Dermis microvascular lymphatic vessel endothelial cell (primary cell): ENCODE data around the gene LRFN3. TPM values are rescaled to one million over a fixed set of nuclear protein-coding genes. Genes with fewer than 3 reads are reported as not detected.
"Not testable (repeated sequence)": the region's sequence is repeated elsewhere in the genome, so short reads cannot be mapped to it uniquely, and the experiment has no call there.

ENCODE experiments used
- DNase-seq, 2 donors: peaks; one replicate each; pipeline versions ENCODE4 v3.0.0 to v3.0.0-alpha.2; 2010; ENCODE audit warnings: low read depth in 2 of 2
- total RNA-seq: library from RNA; depleted of rRNA; stranded (reverse); fragments of >200 nt; gene quantifications from 2 replicates; pipeline ENCODE4 v1.2.1, GENCODE V29; 2014

Gene LRFN3
- total RNA-seq, 1 donor from 2014 or later = 0.77 TPM

GRCh38 chr19:35963514-35963913 lies 27.3 kb downstream of the LRFN3 start:
- DNase-seq = peak in 1 of 2 donors; percentile 60

GRCh38 chr19:35966771-35967170 lies 30.6 kb downstream of the LRFN3 start:
- no peak for DNase-seq

DNA sequence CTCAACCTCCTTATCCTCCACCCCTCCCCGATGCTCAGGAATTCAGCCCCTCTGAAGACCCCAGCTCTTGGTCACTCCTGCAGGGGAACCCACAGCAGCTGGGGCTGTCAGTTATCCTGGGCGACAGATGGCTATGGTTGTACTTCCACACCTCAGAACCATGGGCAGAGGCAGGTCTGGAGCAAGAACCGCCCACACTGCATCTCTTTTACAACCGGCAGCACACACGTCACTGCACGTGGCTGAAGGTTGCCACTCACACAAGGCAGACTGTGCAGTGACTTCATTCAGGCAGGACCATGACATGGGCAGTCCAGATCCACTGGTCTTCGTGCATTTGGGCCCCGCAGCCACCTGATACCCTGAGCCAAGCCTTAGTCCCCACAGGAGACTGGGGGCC lies 37.3 kb downstream of the LRFN3 start:
- DNase-seq = no peak

DNA sequence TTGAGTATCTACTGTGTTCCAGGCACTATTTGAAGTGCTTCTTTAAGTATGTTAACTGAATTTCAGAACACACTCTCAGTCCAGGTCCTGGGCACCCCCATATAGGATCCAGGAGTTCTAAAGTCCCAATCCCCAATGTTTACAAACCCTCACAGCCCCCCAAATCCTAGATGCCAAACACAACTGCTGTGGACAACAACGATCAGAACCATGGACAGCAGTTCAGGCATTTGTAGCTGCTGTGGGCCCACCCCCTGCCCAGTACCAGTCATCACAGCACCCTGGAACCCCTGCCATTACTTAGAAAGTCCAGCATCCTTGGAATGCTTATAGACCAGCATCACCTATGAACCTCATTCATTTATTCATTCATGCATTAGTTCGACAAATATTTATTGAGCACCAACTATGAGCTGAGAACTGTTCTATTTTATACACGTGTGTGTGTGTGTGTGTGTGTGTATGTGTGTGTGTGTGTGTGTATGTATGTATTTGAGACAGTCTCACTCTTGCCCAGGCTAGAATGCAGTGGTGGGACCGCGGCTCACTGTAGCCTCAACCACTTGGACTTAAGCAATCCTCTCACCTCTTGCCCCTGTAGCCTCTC lies 39.5 kb downstream of the LRFN3 start:
- peak in 1 of 2 donors; percentile 29 for DNase-seq

DNA sequence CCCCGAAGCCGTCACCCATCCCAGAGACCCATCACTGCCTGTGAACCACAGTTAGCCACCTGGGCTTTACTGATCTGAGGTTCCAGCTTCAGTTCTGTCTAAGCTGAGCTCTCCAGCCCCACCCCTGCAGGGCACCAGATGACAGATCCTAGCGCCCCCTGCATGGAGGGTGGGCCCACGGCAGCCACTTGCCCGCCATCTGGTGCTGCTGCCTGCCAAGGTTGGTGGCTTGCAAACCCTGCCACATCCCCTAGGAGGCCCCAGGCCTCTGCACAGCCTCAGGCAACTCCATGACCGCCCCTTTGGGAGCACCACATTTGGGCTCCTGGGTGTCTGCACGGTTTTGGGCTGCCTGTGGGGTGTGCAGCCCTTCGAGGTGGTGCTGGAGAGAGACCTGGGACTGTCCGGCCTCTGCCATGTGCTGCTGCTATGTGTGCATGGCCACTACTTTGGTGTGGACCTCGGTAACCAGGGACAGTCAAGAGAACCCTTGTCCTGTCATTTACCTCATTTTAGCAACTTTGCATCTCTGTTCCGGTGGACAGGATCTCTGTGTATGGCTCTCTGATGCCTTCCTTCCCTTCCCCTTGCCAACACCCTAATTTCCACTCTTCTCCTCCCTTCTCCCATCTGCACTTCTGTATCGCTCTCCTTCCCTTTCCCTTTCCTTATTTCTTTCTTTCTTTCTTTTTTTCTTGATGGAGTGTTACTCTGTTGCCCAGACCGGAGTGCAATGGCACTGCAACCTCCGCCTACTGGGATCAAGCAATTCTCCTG lies 41.5 kb downstream of the LRFN3 start:
- no peak for DNase-seq

DNA sequence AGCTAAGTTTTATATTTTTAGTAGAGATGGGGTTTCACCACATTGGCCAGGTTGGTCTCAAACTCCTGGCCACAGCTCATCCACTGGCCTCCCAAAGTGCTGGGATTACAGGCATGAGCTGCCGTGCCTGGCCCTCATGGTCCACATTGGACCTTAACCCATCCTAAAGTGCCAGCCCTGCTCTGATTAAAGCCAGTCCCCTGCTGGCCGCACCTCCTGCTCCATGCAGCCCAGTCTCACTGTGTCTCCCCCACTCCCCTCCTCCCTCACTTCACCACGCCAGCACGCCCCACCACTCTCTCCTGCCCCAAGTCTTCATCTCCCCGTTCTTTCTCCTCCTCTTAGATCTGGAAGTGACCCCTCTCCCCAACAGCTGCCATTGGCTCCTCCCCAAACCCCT lies 42.1 kb downstream of the LRFN3 start:
- DNase-seq = no peak

- DNase-seq = no peak
Measured at GRCh38 chr19:35978832-35979365, 42.7 kb downstream of the LRFN3 start.

DNA sequence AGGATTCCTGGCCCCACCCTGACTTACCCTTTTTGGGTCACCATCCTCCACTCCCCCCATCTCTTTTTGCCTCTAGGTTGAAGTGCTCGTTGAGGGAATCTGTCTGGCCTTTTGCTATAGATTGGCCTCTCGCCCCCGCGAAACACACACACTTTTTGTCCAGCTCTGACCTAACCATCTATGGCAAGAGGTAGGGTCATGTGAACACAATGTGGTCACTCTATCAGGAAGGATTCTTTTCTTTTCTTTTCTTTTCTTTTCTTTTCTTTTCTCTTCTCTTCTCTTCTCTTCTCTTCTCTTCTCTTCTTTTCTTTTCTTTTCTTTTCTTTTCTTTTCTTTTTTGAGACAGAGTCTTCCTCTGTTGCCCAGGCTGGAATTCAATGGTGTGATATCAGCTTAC lies 44.8 kb downstream of the LRFN3 start:
- not testable (repeated sequence) for DNase-seq

- DNase-seq = no peak
Measured at GRCh38 chr19:35983177-35983576, 47.0 kb downstream of the LRFN3 start.

DNA sequence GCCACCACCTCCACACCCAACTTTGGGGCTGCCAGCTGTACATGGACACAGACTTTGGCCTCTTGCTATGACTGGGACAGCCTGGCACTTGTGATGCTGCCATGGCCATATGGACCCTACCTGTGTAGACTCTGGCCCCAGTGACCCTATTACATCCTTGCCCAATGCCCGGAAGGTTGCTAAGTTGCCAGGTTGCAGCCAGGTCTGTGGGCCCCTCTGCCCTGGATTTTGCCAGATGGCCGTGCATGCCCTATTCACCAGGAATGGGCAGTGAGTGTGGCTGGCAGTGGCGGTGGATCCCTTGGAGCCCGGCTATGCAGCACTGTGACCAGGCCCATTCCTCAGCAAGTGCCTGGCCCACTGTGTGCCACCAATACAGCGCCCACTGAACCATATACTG lies 49.9 kb downstream of the LRFN3 start:
- DNase-seq = no peak

- DNase-seq = no peak
Measured at GRCh38 chr19:35986664-35987570, 50.7 kb downstream of the LRFN3 start.

DNA sequence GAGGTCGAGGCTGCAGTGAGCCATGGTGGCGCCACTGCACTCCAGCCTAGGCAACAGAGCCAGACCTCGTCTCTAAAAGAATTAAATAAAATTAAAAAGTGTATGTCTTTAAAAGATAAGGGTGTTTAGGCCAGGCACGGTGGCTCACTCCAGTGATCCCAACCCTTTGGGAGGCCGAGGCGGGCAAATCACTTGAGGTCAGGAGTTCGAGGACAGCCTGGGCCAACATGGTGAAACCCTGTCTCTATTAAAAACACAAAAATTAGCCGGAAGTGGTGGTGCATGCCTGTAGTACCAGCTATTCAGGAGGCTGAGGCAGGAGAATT lies 51.4 kb downstream of the LRFN3 start:
- no peak for DNase-seq

DNA sequence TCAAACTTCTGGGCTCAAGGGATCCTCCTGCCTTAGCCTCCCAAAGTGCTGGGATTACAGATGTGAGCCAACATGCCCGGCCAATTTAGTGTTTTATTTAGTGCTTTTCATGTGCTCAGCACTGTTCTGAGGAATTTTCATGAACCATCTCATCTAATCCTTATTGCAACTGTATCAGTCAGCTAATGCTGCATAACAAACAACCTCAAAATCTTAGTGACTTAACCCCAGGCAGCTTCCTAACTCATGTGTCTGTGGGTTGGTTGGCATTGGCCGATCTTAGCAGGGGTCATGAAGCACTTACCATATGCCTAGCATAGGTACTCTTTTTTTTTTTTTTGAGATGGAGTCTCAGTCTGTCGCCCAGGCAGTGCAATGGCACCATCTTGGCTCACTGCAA lies 52.6 kb downstream of the LRFN3 start:
- no peak for DNase-seq

GRCh38 chr19:35990156-35990555 lies 54.0 kb downstream of the LRFN3 start:
- DNase-seq = no peak

DNA sequence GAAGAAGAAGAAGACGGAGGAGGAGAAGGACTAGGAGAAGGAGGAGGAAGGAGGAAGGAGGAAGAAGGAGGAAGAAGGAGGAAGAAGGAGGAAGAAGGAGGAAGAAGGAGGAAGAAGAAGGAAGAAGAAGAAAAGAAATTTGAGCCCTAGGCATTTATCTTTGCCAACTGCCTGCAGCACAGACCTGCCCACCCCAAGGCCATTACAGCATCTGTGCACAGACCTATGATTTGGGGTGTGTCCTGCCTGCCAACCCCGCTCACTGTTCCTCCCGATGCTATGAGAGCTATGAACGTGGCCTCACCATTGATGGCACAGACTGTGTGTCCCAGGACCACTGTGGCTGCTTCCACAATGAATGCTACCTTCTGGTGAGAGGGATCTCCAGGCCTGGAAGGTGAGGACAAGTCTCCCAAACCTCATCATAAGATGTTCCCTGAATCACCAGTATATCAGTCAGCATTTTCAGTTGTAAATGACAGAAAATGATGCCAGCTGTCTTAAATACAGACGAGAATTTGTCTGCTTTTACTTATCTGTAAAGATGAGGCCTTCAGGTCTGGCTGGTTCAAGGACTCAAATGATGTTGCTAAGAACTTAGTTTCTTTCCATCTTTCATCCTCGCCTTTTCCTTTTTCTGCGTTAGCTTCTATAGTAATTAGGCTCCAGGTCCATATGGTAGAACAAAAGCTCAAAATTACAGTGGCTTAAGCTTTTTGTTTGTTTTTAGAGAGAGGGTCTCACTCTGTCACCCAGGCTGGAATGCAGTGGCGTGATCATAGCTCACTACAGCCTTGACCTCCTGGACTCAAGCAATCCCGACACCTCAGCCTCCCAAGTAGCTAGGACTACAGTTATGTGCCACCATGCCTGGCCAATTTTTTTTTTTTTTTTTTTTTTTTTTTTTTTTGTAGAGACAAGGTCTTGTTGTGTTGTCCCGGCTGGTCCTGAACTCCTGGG lies 54.9 kb downstream of the LRFN3 start:
- DNase-seq = no peak

GRCh38 chr19:35991731-35992450 lies 55.7 kb downstream of the LRFN3 start:
- DNase-seq = no peak

DNA sequence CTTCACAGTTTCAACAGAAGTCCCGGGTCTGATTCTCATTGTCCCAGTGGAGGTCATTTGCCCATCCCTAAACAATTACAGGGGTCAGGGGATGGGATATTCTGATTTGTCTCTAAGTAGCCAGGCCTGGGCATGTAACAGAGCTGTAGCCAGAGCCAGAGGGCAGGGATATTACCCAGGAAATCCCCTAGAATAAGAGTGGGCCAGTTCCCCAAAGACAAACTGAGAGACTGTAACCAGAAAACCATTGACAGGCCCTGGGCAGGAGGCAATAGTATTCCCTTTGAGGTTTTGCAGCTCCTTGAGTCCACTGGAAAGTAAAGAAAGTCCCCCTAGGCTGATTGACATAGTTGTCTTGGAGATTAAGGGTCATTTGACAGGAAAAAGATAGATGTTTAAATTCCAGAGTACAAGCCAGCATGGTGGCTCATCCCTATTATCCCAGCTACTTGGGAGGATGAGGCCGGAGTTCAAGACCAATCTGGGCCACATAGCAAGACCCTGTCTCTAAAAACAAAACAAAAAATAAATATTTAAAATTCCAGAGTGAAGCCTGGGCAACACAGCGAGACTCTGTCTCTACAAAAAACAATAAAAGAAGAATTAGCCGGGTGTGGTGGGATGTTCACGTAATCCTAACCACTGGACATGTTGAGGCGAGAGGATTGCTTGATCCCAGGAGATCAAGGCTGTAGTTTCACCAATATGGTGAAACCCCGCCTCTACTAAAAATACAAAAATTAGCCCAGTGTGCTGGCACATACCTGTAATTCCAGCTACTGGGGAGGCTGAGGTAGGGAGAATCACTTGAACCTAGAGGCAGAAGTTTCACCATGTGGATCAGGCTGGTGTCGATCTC lies 57.0 kb downstream of the LRFN3 start:
- no peak for DNase-seq

DNA sequence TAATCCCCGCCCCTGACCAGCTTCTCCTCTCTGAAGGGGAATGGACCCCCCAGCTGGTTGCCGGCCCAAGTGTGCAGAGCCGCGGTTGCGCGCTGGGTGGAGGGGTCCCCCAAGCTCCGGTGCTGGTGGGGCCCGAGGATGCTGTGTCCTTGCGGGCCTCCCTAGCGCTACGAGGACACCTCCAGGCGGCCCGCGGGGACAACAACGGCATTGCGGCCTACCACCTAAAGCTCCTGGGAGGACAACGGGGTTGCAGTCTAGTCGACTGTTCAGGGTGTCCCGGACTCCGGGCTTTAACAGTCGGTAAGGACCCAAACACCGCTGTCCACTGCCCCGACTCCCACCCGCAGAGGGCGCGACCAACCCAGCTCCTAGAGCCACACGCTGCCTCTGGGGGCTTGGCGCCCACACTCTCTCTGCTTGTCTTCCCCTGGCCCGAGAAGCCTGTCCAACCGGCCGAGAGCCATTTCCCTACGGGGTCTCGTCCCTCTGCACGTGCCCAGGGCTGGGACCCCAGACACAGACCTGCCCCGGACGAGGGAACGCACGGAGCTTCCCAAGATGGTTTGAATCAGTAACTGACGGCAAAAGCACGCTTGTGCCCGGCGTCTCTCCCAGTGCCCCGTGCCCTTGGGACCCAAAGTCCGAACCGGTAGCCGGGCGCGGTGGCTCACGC lies 57.9 kb downstream of the LRFN3 start:
- DNase-seq = peak in 1 of 2 donors; percentile 12
